GM23338 (cell line): ENCODE data around the gene PIM1.

Experiments
- EZH2phosphoT487 ChIP-seq: fragments of 200-600 bp; sonication (generic); IDR thresholded peaks from one replicate; pipeline ENCODE4 v1.8.1; 2018; ENCODE audit warnings: antibody characterized with exemption; ENCODE audit not compliant: unreplicated experiment
- POLR2AphosphoS5 ChIP-seq: IDR thresholded peaks from 2 replicates; pipeline ENCODE4 v1.6.1; 2016; ENCODE audit warnings: antibody characterized with exemption, low read depth
- TF ChIP-seq, protein P1 (sequence below), 2 experiments: fragments of 200-600 bp in 1 of 2; sonication (generic) in 1 of 2; conservative IDR thresholded peaks; 2 replicates each; pipeline versions ENCODE4 v1.5.1 to v1.6.1; 2016 to 2017; ENCODE audit warnings: antibody characterized with exemption in 2 of 2, low read depth in 2 of 2, mild to moderate bottlenecking in 2 of 2, moderate library complexity in 1 of 2

DNA sequence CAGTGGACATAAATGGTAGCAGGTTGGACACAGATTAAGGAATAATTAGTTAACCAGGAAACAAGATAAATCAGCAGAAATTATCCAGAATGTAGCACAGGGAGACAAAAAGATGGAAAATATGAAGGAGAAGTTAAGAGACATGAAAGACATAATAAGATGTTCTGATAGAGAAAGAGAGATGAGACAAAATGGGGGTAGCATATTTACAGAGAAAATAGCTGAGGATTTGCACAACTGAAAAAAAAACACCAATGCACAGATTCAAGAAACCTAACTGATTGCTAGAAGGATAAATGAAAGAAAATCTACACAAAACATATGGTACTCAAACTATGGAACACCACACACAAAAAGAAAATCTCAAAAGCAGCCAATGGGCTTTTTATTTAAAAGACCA lies 53.0 kb downstream of the PIM1 start:
- TF ChIP-seq EZH2phosphoT487 (no peak), POLR2AphosphoS5 (no peak)
- TF ChIP-seq, protein P1, sequence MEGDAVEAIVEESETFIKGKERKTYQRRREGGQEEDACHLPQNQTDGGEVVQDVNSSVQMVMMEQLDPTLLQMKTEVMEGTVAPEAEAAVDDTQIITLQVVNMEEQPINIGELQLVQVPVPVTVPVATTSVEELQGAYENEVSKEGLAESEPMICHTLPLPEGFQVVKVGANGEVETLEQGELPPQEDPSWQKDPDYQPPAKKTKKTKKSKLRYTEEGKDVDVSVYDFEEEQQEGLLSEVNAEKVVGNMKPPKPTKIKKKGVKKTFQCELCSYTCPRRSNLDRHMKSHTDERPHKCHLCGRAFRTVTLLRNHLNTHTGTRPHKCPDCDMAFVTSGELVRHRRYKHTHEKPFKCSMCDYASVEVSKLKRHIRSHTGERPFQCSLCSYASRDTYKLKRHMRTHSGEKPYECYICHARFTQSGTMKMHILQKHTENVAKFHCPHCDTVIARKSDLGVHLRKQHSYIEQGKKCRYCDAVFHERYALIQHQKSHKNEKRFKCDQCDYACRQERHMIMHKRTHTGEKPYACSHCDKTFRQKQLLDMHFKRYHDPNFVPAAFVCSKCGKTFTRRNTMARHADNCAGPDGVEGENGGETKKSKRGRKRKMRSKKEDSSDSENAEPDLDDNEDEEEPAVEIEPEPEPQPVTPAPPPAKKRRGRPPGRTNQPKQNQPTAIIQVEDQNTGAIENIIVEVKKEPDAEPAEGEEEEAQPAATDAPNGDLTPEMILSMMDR (conservative IDR thresholded peaks at IDR 0.05; ENCODE audit: low read depth in 2 of 2): no peak
